Hepatocyte (in vitro differentiated cells): ENCODE data around the gene FREM1. TPM values are rescaled to one million over a fixed set of nuclear protein-coding genes. Genes with fewer than 3 reads are reported as not detected.

Source experiments
- DNase-seq: peaks from one replicate; pipeline ENCODE4 v3.0.0-alpha.2; 2016; ENCODE audit warnings: low spot score
- H2AFZ ChIP-seq: fragments of 200-600 bp; sonication (generic); 2 replicates; pipeline ENCODE4 v1.6.0; 2016; ENCODE audit warnings: antibody characterized with exemption, mild to moderate bottlenecking
- H3K27ac ChIP-seq: fragments of 200-600 bp; sonication (generic); 2 replicates; pipeline ENCODE4 v1.5.1; 2016; ENCODE audit warnings: mild to moderate bottlenecking
- H3K27me3 ChIP-seq: fragments of 200-600 bp; sonication (generic); 2 replicates; pipeline ENCODE4 v1.6.1; 2016
- H3K36me3 ChIP-seq: fragments of 200-600 bp; sonication (generic); replicated peaks from 2 replicates; pipeline ENCODE4 v1.5.1; 2016; ENCODE audit warnings: low read depth; ENCODE audit not compliant: insufficient read depth
- H3K4me1 ChIP-seq: fragments of 200-600 bp; sonication (generic); 2 replicates; pipeline ENCODE4 v1.5.1; 2016; ENCODE audit warnings: mild to moderate bottlenecking, moderate library complexity; ENCODE audit not compliant: insufficient read depth
- H3K4me2 ChIP-seq: fragments of 200-600 bp; sonication (generic); 2 replicates; pipeline ENCODE4 v1.6.0; 2016
- H3K4me3 ChIP-seq: fragments of 200-600 bp; sonication (generic); 2 replicates; pipeline ENCODE4 v1.5.1; 2016; ENCODE audit warnings: mild to moderate bottlenecking
- H3K79me2 ChIP-seq: fragments of 200-600 bp; sonication (generic); 2 replicates; pipeline ENCODE4 v1.6.0; 2017; ENCODE audit warnings: mild to moderate bottlenecking
- H3K9me2 ChIP-seq: fragments of 200-600 bp; sonication (generic); replicated peaks from 2 replicates; pipeline ENCODE4 v1.6.0; 2017; ENCODE audit warnings: mild to moderate bottlenecking; ENCODE audit not compliant: insufficient read depth
- H3K9me3 ChIP-seq: fragments of 200-600 bp; sonication (generic); 2 replicates; pipeline ENCODE4 v1.5.1; 2016; ENCODE audit warnings: low read depth, mild to moderate bottlenecking
- H4K20me1 ChIP-seq: fragments of 200-600 bp; sonication (generic); 2 replicates; pipeline ENCODE4 v1.6.0; 2016; ENCODE audit warnings: mild to moderate bottlenecking; ENCODE audit not compliant: insufficient read depth, poor library complexity, severe bottlenecking
- EZH2 ChIP-seq: fragments of 200-600 bp; sonication (generic); IDR thresholded peaks from 2 replicates; pipeline ENCODE4 v1.6.1; 2016; ENCODE audit warnings: antibody characterized with exemption, mild to moderate bottlenecking, borderline replicate concordance
- EZH2phosphoT487 ChIP-seq: fragments of 200-600 bp; sonication (generic); IDR thresholded peaks from one replicate; pipeline ENCODE4 v1.6.1; 2018; ENCODE audit warnings: antibody characterized with exemption, mild to moderate bottlenecking, low read depth, moderate library complexity; ENCODE audit not compliant: unreplicated experiment, severe bottlenecking
- WGBS: methylation state at CpG from one replicate; pipeline ENCODE4 v1.1.6; 2016; ENCODE audit warnings: low lambda C conversion rate; ENCODE audit errors: missing lambda C conversion rate; 5-methylcytosine and 5-hydroxymethylcytosine counted together
- polyA plus RNA-seq: library from polyadenylated mRNA; unstranded; fragments of >200 nt; fragmentation: Nextera tagmentation; extraction: Ambion mirVana; gene quantifications from 2 replicates; pipeline ENCODE4 v1.2.1, GENCODE V29; 2016
- total RNA-seq: library from RNA; depleted of rRNA; stranded (reverse); fragments of >200 nt; gene quantifications from 2 replicates; pipeline ENCODE4 v1.2.3, GENCODE V29; 2014
- TF ChIP-seq, protein P1 (sequence below): fragments of 200-600 bp; sonication (generic); IDR thresholded peaks from 2 replicates; pipeline ENCODE4 v1.5.1; 2016; ENCODE audit warnings: antibody characterized with exemption, mild to moderate bottlenecking; ENCODE audit not compliant: poor library complexity

The FREM1 gene
- total and polyA plus RNA-seq, 2 experiments from 2014 or later: 9.7 to 36.1 TPM

DNA sequence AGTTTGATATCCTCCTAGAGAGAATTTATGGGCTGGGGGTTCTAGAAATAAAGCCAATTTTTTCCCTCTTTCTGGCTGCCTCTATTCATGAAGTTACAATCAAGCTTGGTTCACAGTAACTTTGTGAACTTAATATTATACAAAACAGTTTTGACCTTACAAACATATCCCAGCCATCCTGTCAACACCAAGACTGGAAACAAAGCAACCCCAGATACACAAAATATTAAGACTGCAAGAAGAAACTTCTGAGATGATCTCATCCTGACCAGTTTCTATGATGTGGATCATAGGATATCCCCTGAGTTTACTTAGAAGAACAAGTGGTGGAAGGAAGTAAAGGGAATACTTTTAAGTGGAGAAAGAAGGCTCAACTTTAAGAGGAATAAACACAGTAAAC lies 159.4 kb downstream of the FREM1 start:
- H3K36me3 ChIP-seq: no peaks in the 10 kb centered on the region
- H3K4me2 ChIP-seq: no peak overlapping the region
- no peaks in the 10 kb centered on the region for H3K4me1 ChIP-seq
- TF ChIP-seq EZH2 (no peak), EZH2phosphoT487 (no peak)
- TF ChIP-seq, protein P1, sequence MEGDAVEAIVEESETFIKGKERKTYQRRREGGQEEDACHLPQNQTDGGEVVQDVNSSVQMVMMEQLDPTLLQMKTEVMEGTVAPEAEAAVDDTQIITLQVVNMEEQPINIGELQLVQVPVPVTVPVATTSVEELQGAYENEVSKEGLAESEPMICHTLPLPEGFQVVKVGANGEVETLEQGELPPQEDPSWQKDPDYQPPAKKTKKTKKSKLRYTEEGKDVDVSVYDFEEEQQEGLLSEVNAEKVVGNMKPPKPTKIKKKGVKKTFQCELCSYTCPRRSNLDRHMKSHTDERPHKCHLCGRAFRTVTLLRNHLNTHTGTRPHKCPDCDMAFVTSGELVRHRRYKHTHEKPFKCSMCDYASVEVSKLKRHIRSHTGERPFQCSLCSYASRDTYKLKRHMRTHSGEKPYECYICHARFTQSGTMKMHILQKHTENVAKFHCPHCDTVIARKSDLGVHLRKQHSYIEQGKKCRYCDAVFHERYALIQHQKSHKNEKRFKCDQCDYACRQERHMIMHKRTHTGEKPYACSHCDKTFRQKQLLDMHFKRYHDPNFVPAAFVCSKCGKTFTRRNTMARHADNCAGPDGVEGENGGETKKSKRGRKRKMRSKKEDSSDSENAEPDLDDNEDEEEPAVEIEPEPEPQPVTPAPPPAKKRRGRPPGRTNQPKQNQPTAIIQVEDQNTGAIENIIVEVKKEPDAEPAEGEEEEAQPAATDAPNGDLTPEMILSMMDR: no peak
- H4K20me1 ChIP-seq: no peaks in the 10 kb centered on the region
- no peak overlapping the region for H2AFZ ChIP-seq
- no peak overlapping the region for H3K4me3 ChIP-seq
- no peak overlapping the region for H3K27ac ChIP-seq
- H3K27me3 ChIP-seq: no peaks in the 10 kb centered on the region
- H3K9me3 ChIP-seq: no peaks in the 10 kb centered on the region
- no peak for DNase-seq
- no peaks in the 10 kb centered on the region for H3K9me2 ChIP-seq
- no peaks in the 10 kb centered on the region for H3K79me2 ChIP-seq

DNA sequence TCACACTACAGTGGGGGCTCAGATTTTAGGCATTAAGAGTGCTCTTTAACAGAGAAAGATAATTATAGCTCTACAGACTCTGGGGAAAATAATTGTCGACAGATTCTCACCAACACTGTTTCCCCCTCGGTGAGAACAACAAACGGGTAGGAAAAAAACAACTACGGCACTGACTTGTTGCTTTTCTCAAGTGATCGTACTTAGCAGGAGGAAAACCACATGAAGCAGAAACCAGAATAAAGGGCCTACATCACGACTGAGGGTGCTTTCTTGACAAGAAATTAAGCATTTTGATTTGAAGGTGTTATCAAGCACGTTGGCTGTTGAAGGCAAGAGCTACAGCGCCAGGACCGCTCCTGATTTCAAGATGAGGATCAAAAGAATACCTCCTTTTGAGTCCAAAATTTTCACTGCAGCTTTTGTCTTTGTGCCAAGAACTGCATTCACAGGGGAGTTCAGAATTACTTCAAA lies 160.5 kb downstream of the FREM1 start:
- Histone ChIP-seq H3K9me2 (no peaks in the 10 kb centered on the region), H3K27me3 (no peaks in the 10 kb centered on the region), H3K9me3 (no peaks in the 10 kb centered on the region), H3K36me3 (no peaks in the 10 kb centered on the region), H3K4me1 (no peaks in the 10 kb centered on the region), H3K4me2 (no peak overlapping the region), H3K27ac (no peak overlapping the region), H3K79me2 (no peaks in the 10 kb centered on the region), H3K4me3 (no peak overlapping the region), H2AFZ (no peak overlapping the region), H4K20me1 (no peaks in the 10 kb centered on the region)
- TF ChIP-seq, protein P1: no peak
- no peak for TF ChIP-seq EZH2phosphoT487
- no peak for TF ChIP-seq EZH2
- no peak for DNase-seq
- WGBS: 74% methylated on average over 9 of the region's 9 CpGs

DNA sequence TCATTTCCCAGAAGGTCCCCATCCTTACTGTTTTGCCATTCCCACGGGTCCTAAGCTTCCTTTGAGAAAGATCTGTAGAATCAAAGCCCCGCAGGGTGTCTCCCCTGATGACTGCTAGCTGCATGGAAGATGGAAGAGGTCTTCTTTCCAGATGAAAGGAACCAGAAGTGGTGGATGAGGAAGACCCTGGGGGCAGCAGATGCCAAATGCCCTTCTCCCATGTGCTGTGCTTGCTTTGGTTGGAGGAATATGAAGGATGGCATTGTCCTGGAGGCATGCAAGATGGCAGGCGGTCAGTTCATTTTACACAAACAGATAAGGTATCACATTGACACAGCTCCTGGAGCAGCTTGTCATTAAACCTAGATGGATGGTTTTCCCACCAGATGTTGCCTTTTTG lies 161.9 kb downstream of the FREM1 start:
- H3K4me3 ChIP-seq: no peak overlapping the region
- no peak for DNase-seq
- no peaks in the 10 kb centered on the region for H3K9me2 ChIP-seq
- no peak overlapping the region for H3K4me2 ChIP-seq
- H4K20me1 ChIP-seq: no peaks in the 10 kb centered on the region
- H3K9me3 ChIP-seq: no peaks in the 10 kb centered on the region
- no peaks in the 10 kb centered on the region for H3K79me2 ChIP-seq
- no peak overlapping the region for H3K27ac ChIP-seq
- no peaks in the 10 kb centered on the region for H3K4me1 ChIP-seq
- no peaks in the 10 kb centered on the region for H3K36me3 ChIP-seq
- WGBS: 88% methylated on average over 3 of the region's 3 CpGs
- no peaks in the 10 kb centered on the region for H3K27me3 ChIP-seq
- H2AFZ ChIP-seq: no peak overlapping the region
- no peak for TF ChIP-seq EZH2
- no peak for TF ChIP-seq EZH2phosphoT487
- TF ChIP-seq, protein P1: no peak

DNA sequence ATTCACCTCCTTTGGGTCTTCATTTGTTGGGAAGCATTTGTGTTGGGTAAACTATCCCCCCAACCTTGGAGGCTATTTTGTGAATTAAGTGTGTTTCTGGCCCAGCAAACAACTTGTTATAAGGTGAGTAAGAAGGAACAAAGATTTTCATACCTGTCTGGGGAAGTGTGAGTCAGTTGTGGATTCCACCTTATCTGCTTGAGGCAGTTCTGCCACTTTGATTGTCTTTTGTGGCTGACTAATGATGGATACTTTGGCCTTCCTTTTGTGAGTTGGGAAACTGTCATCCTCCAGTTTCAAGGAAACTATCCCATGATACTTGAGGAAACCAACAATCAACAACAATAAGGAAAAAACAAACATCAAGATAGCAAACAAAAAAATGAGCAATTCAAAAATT lies 163.1 kb downstream of the FREM1 start:
- no peak for DNase-seq
- no peak overlapping the region for H3K4me2 ChIP-seq
- no peaks in the 10 kb centered on the region for H3K27me3 ChIP-seq
- no peak overlapping the region for H2AFZ ChIP-seq
- no peak overlapping the region for H3K27ac ChIP-seq
- H4K20me1 ChIP-seq: no peaks in the 10 kb centered on the region
- no peaks in the 10 kb centered on the region for H3K79me2 ChIP-seq
- no peaks in the 10 kb centered on the region for H3K9me3 ChIP-seq
- no peaks in the 10 kb centered on the region for H3K9me2 ChIP-seq
- no peaks in the 10 kb centered on the region for H3K36me3 ChIP-seq
- H3K4me1 ChIP-seq: no peaks in the 10 kb centered on the region
- H3K4me3 ChIP-seq: no peak overlapping the region
- no peak for TF ChIP-seq EZH2phosphoT487
- TF ChIP-seq, protein P1: no peak
- TF ChIP-seq EZH2: no peak
